GM23248 (cell line): Measurements from ENCODE around the gene AKTIP.

Source experiments
- EZH2 ChIP-seq: fragments of 200-600 bp; sonication (generic); IDR thresholded peaks from 2 replicates; pipeline ENCODE4 v1.6.1; 2018; ENCODE audit warnings: antibody characterized with exemption, mild to moderate bottlenecking; ENCODE audit not compliant: insufficient read depth, poor library complexity, severe bottlenecking
- EZH2phosphoT487 ChIP-seq: fragments of 200-600 bp; sonication (generic); IDR thresholded peaks from 2 replicates; pipeline ENCODE4 v1.6.1; 2018; ENCODE audit warnings: antibody characterized with exemption, moderate library complexity, mild to moderate bottlenecking, low read depth; ENCODE audit not compliant: insufficient read depth

GRCh38 chr16:53534206-53534605, 31.2 kb upstream of the AKTIP start:
- TF ChIP-seq EZH2phosphoT487 (no peak), EZH2 (no peak)
